Mesendoderm (in vitro differentiated cells): ENCODE measurements around the gene TRHDE.

Source experiments
- DNase-seq: peaks from one replicate; pipeline ENCODE4 v3.0.0; 2013
- H2AK5ac ChIP-seq: 2 replicates; pipeline ENCODE4 v1.6.1; 2013; ENCODE audit warnings: low read length, inconsistent platforms
- H2BK120ac ChIP-seq: 2 replicates; pipeline ENCODE4 v1.6.1; 2013; ENCODE audit warnings: low read depth, mild to moderate bottlenecking, low read length, moderate library complexity, mixed read lengths
- H2BK15ac ChIP-seq: replicated peaks from 2 replicates; pipeline ENCODE4 v1.6.1; 2013; ENCODE audit warnings: low read depth, mild to moderate bottlenecking, moderate library complexity
- H2BK5ac ChIP-seq: 2 replicates; pipeline ENCODE4 v1.6.1; 2013; ENCODE audit warnings: low read length, inconsistent platforms
- H3K18ac ChIP-seq: 2 replicates; pipeline ENCODE4 v1.6.1; 2013; ENCODE audit warnings: mild to moderate bottlenecking, low read length, mixed read lengths
- H3K23ac ChIP-seq: one replicate; pipeline ENCODE4 v1.6.1; 2013; ENCODE audit warnings: low read length
- H3K27ac ChIP-seq: 2 replicates; pipeline ENCODE4 v1.5.1; 2013; ENCODE audit warnings: low read depth, mild to moderate bottlenecking, inconsistent platforms, low read length, moderate library complexity
- H3K27me3 ChIP-seq: 2 replicates; pipeline ENCODE4 v1.6.1; 2013; ENCODE audit warnings: low read length, control low read depth, mild to moderate bottlenecking, inconsistent platforms; ENCODE audit not compliant: insufficient read depth, poor library complexity
- H3K36me3 ChIP-seq: 2 replicates; pipeline ENCODE4 v1.6.1; 2013; ENCODE audit warnings: low read length, inconsistent platforms; ENCODE audit not compliant: control insufficient read depth, insufficient read depth
- H3K4ac ChIP-seq: one replicate; pipeline ENCODE4 v1.6.1; 2013; ENCODE audit warnings: low read depth, mild to moderate bottlenecking, low read length, moderate library complexity
- H3K4me1 ChIP-seq: 2 replicates; pipeline ENCODE4 v1.6.1; 2013; ENCODE audit warnings: low read depth, low read length, inconsistent platforms; ENCODE audit not compliant: control insufficient read depth
- H3K4me2 ChIP-seq: 2 replicates; pipeline ENCODE4 v1.6.1; 2013; ENCODE audit warnings: low read length
- H3K4me3 ChIP-seq: 2 replicates; pipeline ENCODE4 v1.5.1; 2013; ENCODE audit warnings: mild to moderate bottlenecking, low read length
- H3K56ac ChIP-seq: one replicate; pipeline ENCODE4 v1.6.1; 2013; ENCODE audit warnings: low read length
- H3K79me1 ChIP-seq: 2 replicates; pipeline ENCODE4 v1.6.1; 2013; ENCODE audit warnings: low read length, inconsistent platforms
- H3K79me2 ChIP-seq: 2 replicates; pipeline ENCODE4 v1.6.1; 2013; ENCODE audit warnings: mild to moderate bottlenecking, low read length; ENCODE audit not compliant: control insufficient read depth, insufficient read depth
- H3K9ac ChIP-seq: 2 replicates; pipeline ENCODE4 v1.6.1; 2013; ENCODE audit warnings: low read length, inconsistent platforms
- H4K5ac ChIP-seq: one replicate; pipeline ENCODE4 v1.6.1; 2013; ENCODE audit warnings: low read length
- H4K8ac ChIP-seq: one replicate; pipeline ENCODE4 v1.6.1; 2013; ENCODE audit warnings: low read depth, mild to moderate bottlenecking, control low read depth, low read length, moderate library complexity
- WGBS: extraction: QIAGEN DNeasy Blood & Tissue Kit; methylation state at CpG from one replicate; pipeline ENCODE4 v1.1.7; 2013; ENCODE audit warnings: low lambda C conversion rate, missing lambda C conversion rate; ENCODE audit not compliant: insufficient coverage; ENCODE audit errors: extremely low coverage; 5-methylcytosine and 5-hydroxymethylcytosine counted together

TRHDE gene

DNA sequence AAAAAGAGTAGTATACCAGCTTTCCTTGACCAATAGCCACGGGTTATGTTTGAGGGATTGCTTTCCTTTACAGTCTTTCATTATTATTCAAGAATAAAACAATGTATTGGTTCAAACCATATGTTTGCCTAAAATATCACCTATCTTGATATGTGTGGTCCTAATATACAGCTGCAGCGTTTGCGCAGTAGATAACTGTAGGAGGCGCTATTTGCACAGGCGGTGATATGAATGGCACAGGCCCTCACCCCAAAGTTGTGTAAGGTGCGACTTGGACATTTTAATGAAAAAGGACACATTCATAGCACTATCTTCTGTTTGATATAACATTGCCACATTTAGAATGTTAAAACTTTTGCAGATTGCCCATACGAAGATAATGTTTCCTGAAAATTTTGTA is 298.4 kb downstream of the TRHDE start:
- DNase-seq = peak; percentile 69
- H3K79me2 ChIP-seq = no peaks in the 10 kb centered on the region
- WGBS = no CpG with 5 or more reads among the region's 7 CpGs
- H3K36me3 ChIP-seq = no peaks in the 10 kb centered on the region
- no peak overlapping the region for H3K4ac ChIP-seq
- H3K27me3 ChIP-seq = no peaks in the 10 kb centered on the region
- H3K56ac ChIP-seq = no peak overlapping the region
- H2BK15ac ChIP-seq = no peak overlapping the region
- no peak overlapping the region for H3K18ac ChIP-seq
- no peak overlapping the region for H3K4me2 ChIP-seq
- no peak overlapping the region for H3K23ac ChIP-seq
- no peak overlapping the region for H4K8ac ChIP-seq
- H3K79me1 ChIP-seq = no peaks in the 10 kb centered on the region
- H2BK5ac ChIP-seq = no peak overlapping the region
- H3K4me1 ChIP-seq = no peaks in the 10 kb centered on the region
- H3K27ac ChIP-seq = no peak overlapping the region
- no peak overlapping the region for H3K4me3 ChIP-seq
- H3K9ac ChIP-seq = no peak overlapping the region
- H2AK5ac ChIP-seq = no peak overlapping the region
- H4K5ac ChIP-seq = no peak overlapping the region
- H2BK120ac ChIP-seq = no peak overlapping the region

DNA sequence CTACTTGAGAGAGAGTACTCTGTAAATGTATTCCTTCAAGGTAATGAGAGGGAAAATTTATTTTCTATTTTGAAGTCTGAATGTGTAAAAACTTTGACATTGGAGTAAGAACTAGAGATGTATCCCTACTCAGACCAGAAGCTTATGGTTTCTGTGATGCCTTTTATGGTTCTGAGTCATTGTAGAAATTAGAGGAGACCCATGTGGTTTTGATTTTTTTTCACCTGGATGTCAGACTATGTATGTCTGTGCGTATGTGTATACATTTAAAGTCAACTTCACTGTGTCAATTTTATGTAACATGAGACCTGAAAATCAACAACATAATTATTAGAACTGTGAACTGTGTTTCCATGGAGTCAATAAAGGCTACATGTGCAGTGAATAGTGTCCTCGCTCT is 302.0 kb downstream of the TRHDE start:
- DNase-seq = no peak
- Histone ChIP-seq H3K23ac (no peak overlapping the region), H3K79me2 (no peaks in the 10 kb centered on the region), H3K9ac (no peak overlapping the region), H3K18ac (no peak overlapping the region), H3K4ac (no peak overlapping the region), H4K5ac (no peak overlapping the region), H4K8ac (no peak overlapping the region), H2BK120ac (no peak overlapping the region), H2BK15ac (no peak overlapping the region), H3K79me1 (no peaks in the 10 kb centered on the region), H3K36me3 (no peaks in the 10 kb centered on the region), H3K4me1 (no peaks in the 10 kb centered on the region), H2AK5ac (no peak overlapping the region), H3K56ac (no peak overlapping the region), H3K27ac (no peak overlapping the region), H3K4me3 (no peak overlapping the region), H3K27me3 (no peaks in the 10 kb centered on the region), H3K4me2 (no peak overlapping the region), H2BK5ac (no peak overlapping the region)
- WGBS = no CpG with 5 or more reads among the region's 2 CpGs

DNA sequence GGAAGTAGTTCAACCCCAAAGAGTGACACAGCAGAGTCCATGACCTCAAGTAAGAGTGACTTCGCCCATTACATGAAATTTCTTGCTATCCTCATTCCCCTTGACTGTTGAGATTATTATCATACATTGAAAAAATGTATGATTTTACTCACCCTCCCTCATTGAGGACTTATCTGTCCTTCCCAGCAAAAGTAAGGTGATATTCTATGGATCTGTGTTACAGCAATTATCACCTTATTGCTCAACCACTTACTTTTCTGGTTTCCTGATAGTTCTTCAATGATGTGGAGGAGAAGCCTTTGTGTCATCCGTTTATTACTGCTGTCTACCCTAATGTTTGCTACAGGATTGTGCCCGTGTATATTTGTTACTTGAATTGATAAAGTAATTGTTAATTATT is 306.2 kb downstream of the TRHDE start:
- Histone ChIP-seq H3K4me3 (no peak overlapping the region), H3K27ac (no peak overlapping the region), H3K79me2 (no peaks in the 10 kb centered on the region), H2BK5ac (no peak overlapping the region), H3K4me1 (no peaks in the 10 kb centered on the region), H2BK15ac (no peak overlapping the region), H4K8ac (no peak overlapping the region), H3K56ac (no peak overlapping the region), H2BK120ac (no peak overlapping the region), H3K79me1 (no peaks in the 10 kb centered on the region), H2AK5ac (no peak overlapping the region), H3K23ac (no peak overlapping the region), H4K5ac (no peak overlapping the region), H3K18ac (no peak overlapping the region), H3K4ac (no peak overlapping the region), H3K9ac (no peak overlapping the region), H3K4me2 (no peak overlapping the region), H3K36me3 (no peaks in the 10 kb centered on the region), H3K27me3 (no peaks in the 10 kb centered on the region)
- peak; percentile 5 for DNase-seq
- no CpG with 5 or more reads among the region's 3 CpGs for WGBS

- Histone ChIP-seq H4K8ac (no peak overlapping the region), H3K56ac (no peak overlapping the region), H3K27ac (peak overlapping the region; percentile 36), H2AK5ac (no peak overlapping the region), H3K79me2 (no peaks in the 10 kb centered on the region), H3K4me2 (no peak overlapping the region), H3K23ac (no peak overlapping the region), H2BK5ac (peak overlapping the region; percentile 52), H2BK120ac (no peak overlapping the region), H3K4ac (no peak overlapping the region), H3K18ac (no peak overlapping the region), H3K27me3 (no peaks in the 10 kb centered on the region), H4K5ac (no peak overlapping the region), H3K36me3 (no peaks in the 10 kb centered on the region), H3K4me1 (no peaks in the 10 kb centered on the region), H3K9ac (no peak overlapping the region), H3K4me3 (no peak overlapping the region), H3K79me1 (no peaks in the 10 kb centered on the region), H2BK15ac (no peak overlapping the region)
- DNase-seq = peak; percentile 85
- WGBS = no CpG with 5 or more reads among the region's 3 CpGs
These were observed 314.3 kb downstream of the TRHDE start for GRCh38 chr12:72586456-72586855.

DNA sequence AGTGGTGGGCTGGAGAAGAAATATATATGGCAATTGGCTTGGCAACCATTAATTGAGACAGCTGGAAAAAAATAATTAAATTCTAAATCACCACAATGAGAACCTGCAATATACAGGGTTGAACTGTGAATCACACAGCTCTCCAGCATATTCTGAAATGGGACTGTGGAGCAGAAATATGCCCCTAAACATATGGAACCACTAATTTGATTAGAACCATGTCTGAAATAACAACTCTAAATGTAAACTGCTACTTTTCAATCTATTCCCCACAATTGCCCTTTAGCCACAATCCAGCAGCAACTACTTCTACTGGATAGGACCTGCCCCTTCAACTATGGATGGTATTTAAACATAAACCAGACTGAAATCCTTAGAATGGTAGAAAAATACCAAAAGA is 330.4 kb downstream of the TRHDE start:
- H3K4me2 ChIP-seq = no peak overlapping the region
- no peaks in the 10 kb centered on the region for H3K27me3 ChIP-seq
- H3K56ac ChIP-seq = no peak overlapping the region
- H3K36me3 ChIP-seq = no peaks in the 10 kb centered on the region
- no peak overlapping the region for H2BK5ac ChIP-seq
- H3K4me3 ChIP-seq = no peak overlapping the region
- H3K79me1 ChIP-seq = no peaks in the 10 kb centered on the region
- DNase-seq = no peak
- H3K18ac ChIP-seq = no peak overlapping the region
- H3K79me2 ChIP-seq = no peaks in the 10 kb centered on the region
- H3K4ac ChIP-seq = no peak overlapping the region
- H2BK15ac ChIP-seq = no peak overlapping the region
- no peak overlapping the region for H3K9ac ChIP-seq
- no peak overlapping the region for H4K5ac ChIP-seq
- no peak overlapping the region for H2AK5ac ChIP-seq
- no peak overlapping the region for H4K8ac ChIP-seq
- no peaks in the 10 kb centered on the region for H3K4me1 ChIP-seq
- no peak overlapping the region for H3K27ac ChIP-seq
- H3K23ac ChIP-seq = no peak overlapping the region
- no peak overlapping the region for H2BK120ac ChIP-seq

GRCh38 chr12:72605975-72606374 is 333.8 kb downstream of the TRHDE start:
- Histone ChIP-seq H3K23ac (no peak overlapping the region), H3K36me3 (no peaks in the 10 kb centered on the region), H3K18ac (no peak overlapping the region), H2BK15ac (no peak overlapping the region), H3K4me1 (peaks cover 5% of the 10 kb centered on the region), H3K27me3 (no peaks in the 10 kb centered on the region), H2BK5ac (no peak overlapping the region), H3K4ac (no peak overlapping the region), H4K8ac (no peak overlapping the region), H3K4me3 (no peak overlapping the region), H3K79me1 (no peaks in the 10 kb centered on the region), H4K5ac (no peak overlapping the region), H3K9ac (no peak overlapping the region), H3K27ac (no peak overlapping the region), H3K56ac (no peak overlapping the region), H2AK5ac (no peak overlapping the region), H3K4me2 (no peak overlapping the region), H2BK120ac (no peak overlapping the region), H3K79me2 (no peaks in the 10 kb centered on the region)
- DNase-seq = no peak
- no CpG with 5 or more reads among the region's 2 CpGs for WGBS
